HG03460 (cell line): ENCODE measurements around the gene KLK12.

Source experiments
- ATAC-seq: cut with Tn5 transposase; IDR thresholded peaks from one replicate; pipeline ENCODE4 v1.9.1; 2021; ENCODE audit not compliant: unreplicated experiment

The KLK12 gene, protein sequence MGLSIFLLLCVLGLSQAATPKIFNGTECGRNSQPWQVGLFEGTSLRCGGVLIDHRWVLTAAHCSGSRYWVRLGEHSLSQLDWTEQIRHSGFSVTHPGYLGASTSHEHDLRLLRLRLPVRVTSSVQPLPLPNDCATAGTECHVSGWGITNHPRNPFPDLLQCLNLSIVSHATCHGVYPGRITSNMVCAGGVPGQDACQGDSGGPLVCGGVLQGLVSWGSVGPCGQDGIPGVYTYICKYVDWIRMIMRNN

DNA sequence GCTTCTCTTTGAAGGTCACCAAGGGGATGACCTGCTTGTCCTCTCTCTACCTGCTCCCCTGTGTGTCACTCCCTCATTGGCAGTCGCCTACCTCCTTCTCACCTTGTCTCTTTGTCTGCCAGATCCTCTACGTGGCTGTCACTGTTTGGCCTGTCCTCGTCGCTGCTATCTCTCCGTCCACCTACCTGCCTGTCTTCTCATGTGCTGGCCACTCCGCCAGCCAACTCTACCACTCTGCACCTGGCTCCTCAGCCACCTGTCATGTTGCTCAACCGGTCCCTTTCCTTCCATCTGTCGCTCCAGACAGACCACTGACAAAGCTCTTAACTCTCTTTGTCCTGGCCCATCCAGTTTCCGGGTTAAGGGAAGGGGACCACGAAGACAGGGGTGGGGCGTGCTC is at the start of gene KLK12:
Gene KLK12, minus strand, starts transcription at position 299 of the 400 bp plus-strand sequence. CDS start 381 bp downstream, outside the sequence.
- ATAC-seq: no peak

DNA sequence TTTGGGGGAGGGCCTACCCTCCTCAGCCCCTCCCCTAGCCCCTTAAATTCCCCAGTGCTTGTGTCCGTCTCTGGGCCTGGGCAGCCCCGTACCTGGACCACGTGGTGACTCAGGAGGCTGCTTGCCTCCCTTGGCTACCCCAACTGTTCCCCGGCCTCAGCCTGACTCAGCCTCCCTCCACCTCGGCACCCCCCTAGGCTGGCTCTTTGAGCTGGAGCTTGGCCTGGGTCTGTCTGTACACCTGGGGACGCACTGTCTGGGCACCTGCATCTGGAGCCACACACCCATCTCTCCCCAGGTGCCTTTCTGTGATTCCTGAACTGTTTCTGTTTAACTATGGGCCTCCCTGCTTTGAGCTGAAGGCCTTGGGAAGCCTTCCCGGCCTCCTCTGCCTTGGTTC is 49.7 kb upstream of the KLK12 start:
- ATAC-seq: no peak

DNA sequence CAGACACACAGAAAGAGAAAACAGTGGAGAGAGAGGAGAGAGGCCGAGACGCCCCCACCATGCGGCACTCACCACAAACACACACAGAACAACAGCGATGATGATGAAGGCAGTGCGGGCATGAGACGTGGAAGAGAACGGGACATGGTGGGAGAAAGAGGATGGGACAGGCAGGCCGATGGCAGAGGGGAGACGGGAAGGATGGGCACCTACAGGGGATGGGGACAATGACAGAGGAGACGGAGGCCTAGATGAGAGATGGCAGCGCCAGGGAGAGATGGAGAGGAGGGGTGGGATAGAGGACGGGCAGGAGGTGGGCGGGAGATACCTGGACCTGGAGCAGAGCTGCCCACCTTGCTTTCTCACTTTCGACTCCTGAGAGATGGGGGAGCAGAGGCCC is 49.0 kb upstream of the KLK12 start:
- ATAC-seq: no peak

- no peak for ATAC-seq
Observed at GRCh38 chr19:51083181-51083580, 48.4 kb upstream of the KLK12 start.

- no peak for ATAC-seq
Observed at GRCh38 chr19:51082611-51083010, 47.8 kb upstream of the KLK12 start, which contains the start of gene KLK14. KLK14 (minus strand) TSS chr19:51082887; CDS start chr19:51082614, 273 bp downstream.

- no peak for ATAC-seq
Observed at GRCh38 chr19:51081476-51081875, 46.7 kb upstream of the KLK12 start.

GRCh38 chr19:51079481-51080110 is 44.8 kb upstream of the KLK12 start:
- ATAC-seq: no peak

GRCh38 chr19:51078731-51079130 is 43.9 kb upstream of the KLK12 start:
- ATAC-seq: no peak

- no peak for ATAC-seq
Observed at GRCh38 chr19:51078104-51078503, 43.3 kb upstream of the KLK12 start.

GRCh38 chr19:51076631-51077213 is 41.9 kb upstream of the KLK12 start:
- no peak for ATAC-seq

DNA sequence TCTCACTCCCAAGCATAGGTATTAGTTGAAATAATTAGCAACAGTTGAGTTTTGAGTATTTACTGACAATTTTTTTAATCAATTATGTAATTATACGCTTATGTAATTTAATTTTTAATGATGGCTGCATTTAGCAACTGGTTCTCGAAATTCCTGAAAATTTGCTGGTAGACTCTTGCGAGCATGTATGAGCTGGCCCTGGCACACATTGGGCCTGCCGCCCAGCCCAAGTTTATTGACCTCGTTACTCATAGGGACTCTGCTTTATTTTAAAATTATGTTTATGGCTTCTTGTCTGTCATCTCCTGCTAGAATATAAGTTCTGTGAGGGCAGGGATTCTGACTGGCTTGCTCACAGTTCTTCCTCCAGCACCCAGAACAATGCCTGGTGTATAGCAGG is 41.2 kb upstream of the KLK12 start:
- no peak for ATAC-seq

DNA sequence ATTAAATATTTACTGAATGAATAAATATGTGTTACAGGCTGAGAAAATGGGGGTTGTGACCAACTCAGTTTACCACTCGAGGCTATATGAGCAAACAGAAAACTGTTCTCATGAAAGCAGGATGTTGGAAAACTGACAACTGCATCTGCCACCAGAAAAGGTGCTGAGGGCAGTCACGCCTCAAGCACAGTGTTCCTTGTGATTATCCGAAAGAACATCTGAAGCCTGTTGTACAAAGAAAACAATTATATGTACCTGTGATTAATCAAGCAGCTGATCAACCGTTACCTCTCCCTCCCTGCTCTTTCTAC is 36.2 kb upstream of the KLK12 start:
- no peak for ATAC-seq

- no peak for ATAC-seq
Observed at GRCh38 chr19:51070334-51071094, 35.7 kb upstream of the KLK12 start.

DNA sequence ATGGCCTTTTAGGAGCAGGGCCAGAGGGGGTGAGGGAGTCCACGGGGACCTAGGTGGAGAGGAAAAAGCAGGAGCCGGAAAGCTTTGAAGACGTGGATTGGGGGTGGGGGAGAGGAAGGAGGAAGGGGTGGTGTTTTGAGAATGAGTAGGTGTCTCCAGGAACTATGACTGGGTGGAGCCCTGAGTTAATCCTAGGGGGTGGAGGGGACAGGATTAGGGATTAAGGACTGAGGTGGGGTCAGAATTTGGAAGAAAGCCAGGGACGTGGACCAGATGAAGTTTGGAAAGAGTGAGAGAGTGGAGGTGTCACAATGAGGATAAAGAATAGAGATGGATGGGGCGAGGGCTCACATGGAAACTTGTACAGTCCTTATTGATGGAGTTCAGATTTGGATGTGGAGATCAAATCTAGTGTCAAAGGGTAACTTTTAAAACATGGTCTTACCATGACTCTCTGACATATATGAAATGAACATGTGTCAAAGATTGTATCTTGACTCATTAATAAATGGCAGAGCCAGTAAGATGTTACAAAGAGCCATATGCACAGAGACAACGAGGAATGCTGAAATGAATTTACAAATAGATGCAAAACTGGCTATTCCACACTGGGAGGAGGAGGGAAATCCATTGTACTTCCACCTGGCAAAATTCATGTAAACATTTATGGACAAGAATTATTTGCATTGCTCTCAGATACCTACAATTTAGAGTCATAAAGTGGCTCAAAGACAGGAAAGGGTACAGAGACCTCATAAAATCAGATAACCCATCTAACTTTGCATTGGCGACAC is 31.8 kb upstream of the KLK12 start:
- ATAC-seq: no peak

DNA sequence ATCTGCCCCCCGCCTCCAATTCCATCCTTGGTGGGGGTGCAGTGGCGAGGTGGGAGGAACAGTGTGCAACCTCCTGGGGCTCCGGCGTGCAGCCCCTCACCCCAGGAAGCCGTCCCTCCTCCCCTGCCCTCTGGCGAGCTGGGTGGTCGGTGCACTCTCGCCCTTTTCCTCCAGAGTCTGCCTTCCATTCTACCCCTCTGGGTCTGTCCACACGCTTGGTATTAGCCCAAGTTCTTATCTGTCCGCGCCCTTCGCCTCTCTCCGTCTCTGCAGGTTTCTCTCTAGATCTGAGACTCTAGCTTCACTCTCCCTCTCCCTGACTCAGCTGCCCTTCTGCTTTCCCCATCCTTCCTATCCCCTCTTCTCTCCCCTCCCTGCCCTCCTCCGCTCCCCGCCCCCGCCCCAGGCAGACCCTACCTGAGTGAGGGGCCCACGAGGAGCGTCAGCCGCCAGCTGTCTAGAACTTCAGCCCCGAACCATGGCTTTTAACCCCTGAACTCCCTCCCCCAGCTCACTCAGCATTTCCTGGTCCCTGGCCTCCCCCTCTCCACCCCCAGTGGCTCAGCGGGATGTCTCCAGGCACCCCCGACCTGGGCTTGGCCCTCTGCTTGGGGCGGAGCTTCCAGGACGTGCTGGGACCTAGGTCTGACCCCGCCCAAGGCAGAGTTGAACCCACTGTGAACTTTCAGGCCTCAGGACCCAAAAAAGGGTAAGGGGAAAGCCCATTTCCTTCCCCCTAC is 30.6 kb upstream of the KLK12 start:
- no peak for ATAC-seq

GRCh38 chr19:51064534-51065220 is 29.9 kb upstream of the KLK12 start, which contains the start of gene KLK13:
KLK13 (minus strand) TSS chr19:51065092; CDS start chr19:51065067, 25 bp downstream.
- ATAC-seq: no peak

GRCh38 chr19:51063664-51064063 is 28.9 kb upstream of the KLK12 start:
- no peak for ATAC-seq

- ATAC-seq: no peak
Observed at GRCh38 chr19:51060973-51061372, 26.2 kb upstream of the KLK12 start.

DNA sequence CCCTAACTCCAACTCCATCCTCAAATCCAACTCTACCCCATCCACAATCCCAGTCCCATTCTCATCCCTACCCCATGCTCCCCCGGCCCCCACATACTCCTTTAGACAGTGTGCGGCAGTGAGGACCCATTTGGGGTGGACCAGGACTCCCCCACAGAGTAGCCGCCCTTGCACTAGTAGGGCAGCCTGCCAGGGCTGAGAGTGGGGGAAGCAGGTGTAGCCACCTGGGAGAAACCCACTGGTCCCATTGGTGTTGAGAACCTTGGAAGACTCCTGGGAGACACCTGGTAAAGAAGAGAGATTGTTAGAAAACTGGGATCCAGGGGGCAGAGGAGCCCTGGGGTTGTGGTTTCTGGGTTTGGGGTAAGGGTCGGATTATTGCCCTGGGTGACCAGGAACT is 25.5 kb upstream of the KLK12 start:
- ATAC-seq: no peak

DNA sequence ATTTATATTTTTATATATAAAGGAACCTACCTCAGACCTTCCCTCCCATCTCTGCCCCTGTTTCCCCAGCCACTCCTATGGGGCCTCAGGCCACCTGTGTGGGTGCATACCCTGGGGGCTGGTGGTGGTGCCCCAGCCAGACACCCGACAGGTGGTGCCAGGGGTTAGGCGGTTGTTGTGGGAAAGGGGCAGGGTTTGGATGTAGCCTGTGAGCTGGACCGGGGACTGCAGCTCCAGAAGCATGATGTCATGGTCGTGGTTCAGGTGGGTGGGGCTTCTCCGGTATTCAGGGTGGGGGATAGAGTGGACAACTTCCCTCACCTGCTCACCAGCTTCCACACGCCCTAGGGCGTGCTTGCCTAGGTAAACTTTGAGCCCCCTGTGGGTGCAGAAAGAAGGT is 24.9 kb upstream of the KLK12 start:
- ATAC-seq: no peak
